Measurements from ENCODE around the gene DNAJA3.

- TF ChIP-seq POLR2A (IDR thresholded peaks at IDR 0.05) (no peak), CTCF (IDR thresholded peaks at IDR 0.05) (no peak)
Measured at GRCh38 chr16:4437366-4437765, 11.7 kb downstream of the DNAJA3 start.

Measured in Peyer's patch (tissue), 4 donors.